Mucosa of descending colon (tissue), 3 donors: ENCODE results near the gene DYNLT5. TPM values are rescaled to one million over a fixed set of nuclear protein-coding genes. Genes with fewer than 3 reads are reported as not detected.
A peak's percentile ranks its signal among the peaks of the same experiment; 100 is the strongest.

Source experiments
- ATAC-seq: fragments of 200-7000 bp; cut with Tn5 transposase; one replicate; pipeline ENCODE4 v1.9.1; 2020; ENCODE audit warnings: mild to moderate bottlenecking, moderate library complexity
- DNase-seq, 3 donors: peaks; one replicate each; pipeline ENCODE4 v3.0.0-alpha.2; 2020
- H3K36me3 ChIP-seq: fragments of 200-600 bp; one replicate; pipeline ENCODE4 v1.8.0; 2021; ENCODE audit warnings: low read depth, mild to moderate bottlenecking
- H3K4me1 ChIP-seq: fragments of 200-600 bp; one replicate; pipeline ENCODE4 v1.8.0; 2021; ENCODE audit warnings: low read depth, mild to moderate bottlenecking
- H3K4me3 ChIP-seq: fragments of 200-600 bp; one replicate; pipeline ENCODE4 v1.8.0; 2021; ENCODE audit warnings: mild to moderate bottlenecking
- H3K9me3 ChIP-seq: fragments of 200-600 bp; one replicate; pipeline ENCODE4 v1.8.0; 2021; ENCODE audit warnings: mild to moderate bottlenecking
- CTCF ChIP-seq: fragments of 200-600 bp; IDR thresholded peaks from one replicate; pipeline ENCODE4 v1.8.0; 2022; ENCODE audit warnings: antibody characterized with exemption, mild to moderate bottlenecking
- intact Hi-C, 2 donors: fragments of 100-400 bp; cut with DNase I in 1 of 2; cut with micrococcal nuclease in 1 of 2; formaldehyde crosslinking; loops; one replicate each; pipeline versions ENCODE4 v1.11.0 to v1.11.1; 2022; cut with DNase I, micrococcal nuclease
- total RNA-seq, 3 donors: library from RNA; stranded (reverse); fragmentation: NEBNext Ultra II Directional in 2 of 3; extraction: Animal tissue kit (Norgen Biotek cat#: 25700) in 2 of 3; gene quantifications; one replicate each; pipeline versions ENCODE4 v1.2.1 to v1.2.4, GENCODE V29; 2021 to 2023
- donor health status: DM: no; HTN: no; CAD: no; lungs with moderate emphysema.
- donor health status: DM: no; HTN: no; CAD: no.
- donor health status: DM: no; HTN: yes; CAD: no.

DYNLT5 gene
- total RNA-seq, 3 donors from 2014 or later, result 0.65 to 1.9 TPM; not detected in 1

- intact Hi-C loops, result loop anchor here (10.0 kb wide), 1 partner anchor 380 kb away; no protein-coding TSS in a partner anchor
- Histone ChIP-seq H3K9me3 (no peaks in the 10 kb centered on the region), H3K36me3 (no peaks in the 10 kb centered on the region), H3K4me1 (no peaks in the 10 kb centered on the region), H3K4me3 (no peak overlapping the region)
- ATAC-seq (peak; percentile 66), DNase-seq (peak in 1 of 3 donors; percentile 85)
- TF ChIP-seq CTCF, result peak; percentile 16
These were observed 12.8 kb downstream of the DYNLT5 start for GRCh38 chr1:66764994-66765578.

GRCh38 chr1:66767626-66768025 is 15.4 kb downstream of the DYNLT5 start:
- no peaks in the 10 kb centered on the region for H3K9me3 ChIP-seq
- no peak overlapping the region for H3K4me3 ChIP-seq
- intact Hi-C loops, result loop anchor here (10.0 kb wide), 1 partner anchor 377 kb away; no protein-coding TSS in a partner anchor
- H3K36me3 ChIP-seq, result no peaks in the 10 kb centered on the region
- DNase-seq, result no peak
- H3K4me1 ChIP-seq, result no peaks in the 10 kb centered on the region
- no peak for TF ChIP-seq CTCF
- no peak for ATAC-seq

GRCh38 chr1:66768965-66769364 is 16.7 kb downstream of the DYNLT5 start:
- DNase-seq (no peak), ATAC-seq (no peak)
- intact Hi-C loops, result loop anchor here (10.0 kb wide), 1 partner anchor 376 kb away; no protein-coding TSS in a partner anchor
- no peak overlapping the region for H3K4me3 ChIP-seq
- no peak for TF ChIP-seq CTCF
- H3K9me3 ChIP-seq, result no peaks in the 10 kb centered on the region
- no peaks in the 10 kb centered on the region for H3K4me1 ChIP-seq
- no peaks in the 10 kb centered on the region for H3K36me3 ChIP-seq

- Histone ChIP-seq H3K4me1 (no peaks in the 10 kb centered on the region), H3K4me3 (no peak overlapping the region), H3K36me3 (no peaks in the 10 kb centered on the region), H3K9me3 (no peaks in the 10 kb centered on the region)
- DNase-seq, result no peak
- no peak for ATAC-seq
- TF ChIP-seq CTCF, result no peak
- intact Hi-C loops, result loop anchor here (10.0 kb wide), 1 partner anchor 375 kb away; no protein-coding TSS in a partner anchor
These were observed 17.4 kb downstream of the DYNLT5 start for GRCh38 chr1:66769512-66770229.

GRCh38 chr1:66770240-66770639 is 18.0 kb downstream of the DYNLT5 start:
- ATAC-seq (no peak), DNase-seq (no peak)
- H3K9me3 ChIP-seq, result no peaks in the 10 kb centered on the region
- intact Hi-C loops, result no loop called here
- H3K4me3 ChIP-seq, result no peak overlapping the region
- no peaks in the 10 kb centered on the region for H3K4me1 ChIP-seq
- no peak for TF ChIP-seq CTCF
- H3K36me3 ChIP-seq, result no peaks in the 10 kb centered on the region
